Activated CD8-positive, alpha-beta memory T cell treated with anti-CD3 and anti-CD28 coated beads for 4 hours (primary cell): ENCODE data around the gene CD99.
"Not testable (repeated sequence)": the region's sequence is repeated elsewhere in the genome, so short reads cannot be mapped to it uniquely, and the experiment has no call there.

Experiments used
- DNase-seq, 2 donors: peaks; one replicate each; pipeline ENCODE4 v3.0.0-alpha.2; 2020; ENCODE audit warnings: low read depth in 2 of 2

The CD99 gene

GRCh38 chrX:2769615-2770014, 78.5 kb downstream of the CD99 start:
- no peak for DNase-seq

DNA sequence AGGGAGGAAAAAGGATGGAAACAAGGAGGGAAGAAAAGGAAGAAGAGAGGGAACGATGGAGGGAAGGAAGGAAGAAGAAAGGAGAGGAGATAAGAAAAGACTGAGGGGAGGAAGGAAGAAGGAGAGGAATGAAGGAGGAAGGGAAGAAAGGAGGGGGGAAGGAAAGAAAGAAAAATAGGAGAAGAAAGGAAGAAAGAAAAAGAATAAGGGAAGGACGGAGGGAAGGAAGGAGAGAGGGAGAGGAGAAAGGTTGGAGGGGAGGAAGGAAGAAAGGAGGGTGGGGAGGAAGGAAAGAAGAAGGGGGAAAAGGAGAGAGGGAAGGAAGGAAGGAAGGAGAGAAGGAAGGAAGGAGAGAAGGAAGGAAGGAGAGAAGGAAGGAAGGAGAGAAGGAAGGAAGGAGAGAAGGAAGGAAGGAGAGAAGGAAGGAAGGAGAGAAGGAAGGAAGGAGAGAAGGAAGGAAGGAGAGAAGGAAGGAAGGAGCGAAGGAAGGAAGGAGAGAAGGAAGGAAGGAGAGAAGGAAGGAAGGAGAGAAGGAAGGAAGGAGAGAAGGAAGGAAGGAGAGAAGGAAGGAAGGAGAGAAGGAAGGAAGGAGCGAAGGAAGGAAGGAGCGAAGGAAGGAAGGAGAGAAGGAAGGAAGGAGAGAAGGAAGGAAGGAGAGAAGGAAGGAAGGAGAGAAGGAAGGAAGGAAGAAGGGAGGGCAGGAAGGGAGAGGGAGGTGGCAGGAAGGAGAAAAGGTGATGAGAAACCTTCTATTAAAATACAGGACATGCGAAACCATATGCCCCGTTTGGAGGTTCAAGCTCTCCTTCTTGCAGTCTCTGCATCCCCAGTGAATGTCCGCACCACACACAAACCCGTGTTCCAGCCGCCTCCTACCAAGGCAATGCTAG, 82.3 kb downstream of the CD99 start:
- not testable (repeated sequence) for DNase-seq

DNA sequence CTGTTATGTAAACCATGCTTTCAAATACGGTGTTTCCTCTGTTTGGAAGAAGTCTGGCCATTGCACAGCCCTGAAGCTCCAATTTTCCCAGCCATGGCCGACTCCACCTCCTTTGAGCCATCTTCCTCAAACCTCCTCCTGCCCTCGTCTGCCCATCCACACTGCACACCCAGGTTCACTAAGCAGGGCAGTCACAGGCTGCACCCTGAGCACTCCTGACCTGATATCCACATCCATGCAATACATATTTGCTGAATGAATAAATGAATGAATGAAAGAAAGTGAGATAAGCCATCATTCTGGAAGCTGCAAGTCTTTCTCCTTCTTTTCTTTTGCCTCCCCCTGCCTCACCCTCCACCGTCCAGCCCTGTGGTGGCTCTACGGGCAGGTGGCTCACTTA, 83.0 kb downstream of the CD99 start:
- no peak for DNase-seq

- DNase-seq, result no peak
Measured at GRCh38 chrX:2774776-2775175, 83.7 kb downstream of the CD99 start.

GRCh38 chrX:2780472-2781225, 89.6 kb downstream of the CD99 start:
- not testable (repeated sequence) for DNase-seq

DNA sequence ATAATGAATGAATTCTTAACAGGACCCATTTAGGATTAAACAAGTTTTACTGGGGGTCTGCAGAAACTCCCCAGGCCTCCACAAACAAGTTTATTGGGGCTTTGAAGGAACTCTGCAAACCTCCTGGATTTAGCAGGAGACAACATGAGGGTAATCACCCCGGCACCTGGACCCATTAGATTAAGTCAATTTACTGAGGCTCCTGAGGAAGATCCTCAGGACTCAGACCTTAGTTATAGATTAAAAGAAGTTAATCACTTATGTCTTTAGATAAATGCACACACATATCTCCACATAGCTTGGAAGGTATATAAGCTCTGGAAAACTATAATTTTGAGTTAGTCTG, 90.1 kb downstream of the CD99 start:
- DNase-seq, result no peak

DNA sequence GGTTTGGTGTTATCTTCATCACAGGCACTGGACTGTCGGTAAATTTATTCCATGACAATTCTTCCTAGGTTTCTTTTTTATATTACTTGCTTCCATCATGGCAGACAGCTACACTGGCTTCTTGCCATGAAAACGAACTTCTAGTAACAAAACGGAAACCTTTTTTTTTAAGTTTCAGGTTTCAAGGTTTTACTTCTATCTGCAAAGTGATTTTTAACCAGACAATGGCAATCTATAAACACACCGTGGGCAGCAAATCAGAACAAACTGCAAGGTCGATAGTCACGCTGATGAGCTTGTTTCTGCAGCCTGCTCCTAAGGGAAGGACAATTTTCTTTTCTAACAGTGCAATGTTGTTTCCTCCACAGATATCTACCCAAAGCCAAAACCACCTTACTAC, 90.6 kb downstream of the CD99 start:
- no peak for DNase-seq

GRCh38 chrX:2782171-2782570, 91.1 kb downstream of the CD99 start:
- no peak for DNase-seq

GRCh38 chrX:2782778-2783177, 91.7 kb downstream of the CD99 start:
- no peak for DNase-seq

GRCh38 chrX:2784026-2784425, 92.9 kb downstream of the CD99 start:
- no peak for DNase-seq

GRCh38 chrX:2785538-2785937, 94.4 kb downstream of the CD99 start:
- DNase-seq, result no peak

DNA sequence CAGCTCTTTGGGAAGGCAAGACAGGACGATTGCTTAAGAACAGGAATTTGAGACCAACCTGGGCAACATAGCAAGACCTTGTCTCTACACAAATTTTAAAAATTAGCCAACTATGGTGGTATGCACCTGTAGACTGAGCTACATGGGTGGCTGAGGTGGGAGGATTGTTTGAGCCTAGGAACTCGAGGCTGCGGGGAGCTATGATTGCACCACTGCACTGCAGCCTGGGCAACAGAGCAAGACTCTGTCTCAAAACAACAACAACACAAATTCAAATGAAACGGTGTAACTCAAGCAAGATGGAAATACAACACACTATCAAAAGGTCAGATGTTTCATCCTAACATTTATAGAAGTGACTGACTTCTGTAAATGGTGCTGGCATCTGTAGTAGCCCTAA, 97.9 kb downstream of the CD99 start:
- no peak for DNase-seq

GRCh38 chrX:2789569-2789968, 98.5 kb downstream of the CD99 start:
- DNase-seq, result no peak
